Measurements from ENCODE around the gene SEL1L3. TPM values are rescaled to one million over a fixed set of nuclear protein-coding genes. Genes with fewer than 3 reads are reported as not detected.

The SEL1L3 gene
- total and polyA plus RNA-seq, 2 of the 13 experiments (the other 11 are each of a cell fraction or from before 2014, with no cell fraction given), result 0.28 to 1.1 TPM

DNA sequence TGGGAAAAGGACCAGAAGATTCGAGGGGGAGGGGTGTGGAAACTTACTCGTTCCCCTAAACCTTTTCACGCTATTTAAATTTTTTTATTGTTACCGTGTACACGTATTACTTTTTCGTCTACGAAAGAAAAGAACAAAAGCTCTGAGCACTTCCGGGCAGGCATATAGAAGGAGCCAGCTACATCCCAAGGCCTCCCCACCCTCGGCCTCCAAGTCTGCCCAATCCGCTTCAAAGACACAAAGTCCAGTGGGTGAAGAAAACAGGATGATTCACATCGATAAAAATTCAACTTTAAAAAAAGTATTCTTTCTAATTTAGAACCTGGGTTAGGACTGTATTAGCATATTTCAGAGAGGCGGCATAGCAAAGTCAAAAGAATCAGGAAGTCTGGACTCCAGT lies 23.1 kb downstream of the SEL1L3 start:
- BruUV-seq (replicated peaks), result no TSS peak
- Histone ChIP-seq H3K4me2 (ENCODE audit: low read depth, low read length) (no peak overlapping the region), H3K4me1 (ENCODE audit: insufficient read depth, low read length) (no peaks in the 10 kb centered on the region), H3K27me3 (ENCODE audit: control insufficient read depth in 1 of 2, insufficient read depth in 2 of 2, low read length in 2 of 2) (no peaks in the 10 kb centered on the region), H3K79me2 (ENCODE audit: insufficient read depth, low read length) (no peaks in the 10 kb centered on the region), H3K9me3 (ENCODE audit: low read length) (no peaks in the 10 kb centered on the region), H3K9ac (ENCODE audit: insufficient read depth, low read depth, low read length) (no peak overlapping the region), H2AFZ (ENCODE audit: low read length) (no peak overlapping the region), H3K36me3 (replicated peaks in 1 of 2; ENCODE audit: control insufficient read depth in 1 of 2, insufficient read depth in 2 of 2, low read length in 2 of 2) (no peaks in the 10 kb centered on the region), H3K4me3 (replicated peaks in 1 of 3; ENCODE audit: insufficient read depth in 1 of 3, low read depth in 2 of 3, low read length in 3 of 3) (no peak overlapping the region), H3K27ac (ENCODE audit: extremely low read length, insufficient read depth, low read length) (no peak overlapping the region), H4K20me1 (ENCODE audit: insufficient read depth, low read length) (no peaks in the 10 kb centered on the region)
- in situ Hi-C loops (cut with HindIII; ENCODE audit: extremely low pct_ligation_motif_present, low pct_unique_long_range_greater_than_20kb) (no loop called here), intact Hi-C loops (cut with micrococcal nuclease; ENCODE audit: unreplicated experiment) (no loop called here)
- ATAC-seq (no peak), FAIRE-seq (no peak), DNase-seq (ENCODE audit: low spot score) (no peak)
- ChIA-PET POLR2A (no interaction called here), CTCF (ENCODE audit: low intra/inter-chr PET ratio, low total read pairs) (no interaction called here)
- WGBS (ENCODE audit: low lambda C conversion rate), result 61% methylated on average over 12 of the region's 12 CpGs
- TF ChIP-seq, protein P1, sequence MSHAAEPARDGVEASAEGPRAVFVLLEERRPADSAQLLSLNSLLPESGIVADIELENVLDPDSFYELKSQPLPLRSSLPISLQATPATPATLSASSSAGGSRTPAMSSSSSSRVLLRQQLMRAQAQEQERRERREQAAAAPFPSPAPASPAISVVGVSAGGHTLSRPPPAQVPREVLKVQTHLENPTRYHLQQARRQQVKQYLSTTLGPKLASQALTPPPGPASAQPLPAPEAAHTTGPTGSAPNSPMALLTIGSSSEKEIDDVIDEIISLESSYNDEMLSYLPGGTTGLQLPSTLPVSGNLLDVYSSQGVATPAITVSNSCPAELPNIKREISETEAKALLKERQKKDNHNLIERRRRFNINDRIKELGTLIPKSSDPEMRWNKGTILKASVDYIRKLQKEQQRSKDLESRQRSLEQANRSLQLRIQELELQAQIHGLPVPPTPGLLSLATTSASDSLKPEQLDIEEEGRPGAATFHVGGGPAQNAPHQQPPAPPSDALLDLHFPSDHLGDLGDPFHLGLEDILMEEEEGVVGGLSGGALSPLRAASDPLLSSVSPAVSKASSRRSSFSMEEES (CRISPR knock-in tag; IDR thresholded peaks at IDR 0.05), result no peak
- no peak for TF ChIP-seq PHF5A (CRISPR knock-in tag; IDR thresholded peaks at IDR 0.05; ENCODE audit: low read depth, unreplicated experiment)
- no peak for TF ChIP-seq ZNF816 (CRISPR knock-in tag; IDR thresholded peaks at IDR 0.05; ENCODE audit: borderline replicate concordance)
- no peak for TF ChIP-seq MEF2D (CRISPR knock-in tag; IDR thresholded peaks at IDR 0.05)
- no peak for TF ChIP-seq ZNF652 (CRISPR knock-in tag; IDR thresholded peaks at IDR 0.05; ENCODE audit: borderline replicate concordance, low read depth)
- no peak for TF ChIP-seq ZNF558 (CRISPR knock-in tag; IDR thresholded peaks at IDR 0.05; ENCODE audit: borderline replicate concordance)
- TF ChIP-seq, protein P2, sequence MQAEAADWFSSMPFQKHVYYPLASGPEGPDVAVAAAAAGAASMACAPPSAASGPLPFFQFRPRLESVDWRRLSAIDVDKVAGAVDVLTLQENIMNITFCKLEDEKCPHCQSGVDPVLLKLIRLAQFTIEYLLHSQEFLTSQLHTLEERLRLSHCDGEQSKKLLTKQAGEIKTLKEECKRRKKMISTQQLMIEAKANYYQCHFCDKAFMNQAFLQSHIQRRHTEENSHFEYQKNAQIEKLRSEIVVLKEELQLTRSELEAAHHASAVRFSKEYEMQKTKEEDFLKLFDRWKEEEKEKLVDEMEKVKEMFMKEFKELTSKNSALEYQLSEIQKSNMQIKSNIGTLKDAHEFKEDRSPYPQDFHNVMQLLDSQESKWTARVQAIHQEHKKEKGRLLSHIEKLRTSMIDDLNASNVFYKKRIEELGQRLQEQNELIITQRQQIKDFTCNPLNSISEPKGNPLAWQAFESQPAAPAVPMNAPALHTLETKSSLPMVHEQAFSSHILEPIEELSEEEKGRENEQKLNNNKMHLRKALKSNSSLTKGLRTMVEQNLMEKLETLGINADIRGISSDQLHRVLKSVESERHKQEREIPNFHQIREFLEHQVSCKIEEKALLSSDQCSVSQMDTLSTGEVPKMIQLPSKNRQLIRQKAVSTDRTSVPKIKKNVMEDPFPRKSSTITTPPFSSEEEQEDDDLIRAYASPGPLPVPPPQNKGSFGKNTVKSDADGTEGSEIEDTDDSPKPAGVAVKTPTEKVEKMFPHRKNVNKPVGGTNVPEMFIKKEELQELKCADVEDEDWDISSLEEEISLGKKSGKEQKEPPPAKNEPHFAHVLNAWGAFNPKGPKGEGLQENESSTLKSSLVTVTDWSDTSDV (CRISPR knock-in tag; IDR thresholded peaks at IDR 0.05), result no peak
- TF ChIP-seq SMAD1 (CRISPR knock-in tag; IDR thresholded peaks at IDR 0.05; ENCODE audit: borderline replicate concordance, low read depth), result no peak
- no peak for TF ChIP-seq ZSCAN31 (CRISPR knock-in tag; IDR thresholded peaks at IDR 0.05; ENCODE audit: low read depth)
- TF ChIP-seq GPN1 (CRISPR knock-in tag; IDR thresholded peaks at IDR 0.05; ENCODE audit: borderline replicate concordance), result no peak

Data from HepG2 (cell line).